ENCODE data around the gene PDRG1. TPM values are rescaled to one million over a fixed set of nuclear protein-coding genes. Genes with fewer than 3 reads are reported as not detected.

Gene PDRG1
- total RNA-seq, 1 donor from 2014 or later: 20.6 TPM

DNA sequence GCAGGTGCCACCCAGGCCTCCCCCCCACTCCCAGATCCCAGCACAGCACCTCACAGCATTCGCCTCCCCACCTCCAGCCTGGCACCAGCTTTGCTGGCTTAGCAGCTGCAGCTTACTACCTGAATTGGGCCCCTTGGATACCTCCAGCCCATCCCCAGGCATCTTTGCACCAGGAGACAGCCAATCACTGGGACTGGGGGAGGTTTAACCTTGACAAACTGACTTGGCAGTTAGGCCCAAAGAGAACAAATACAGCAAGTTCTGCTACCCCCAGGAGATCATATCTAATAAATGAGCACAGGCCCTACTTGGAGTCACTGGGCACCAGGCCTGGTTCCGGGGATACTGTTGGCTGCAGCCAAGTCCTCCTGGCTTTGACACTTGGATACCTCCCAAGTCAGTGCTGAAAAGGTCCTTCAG lies 8.8 kb downstream of the PDRG1 start:
- Histone ChIP-seq H3K4me3 (ENCODE audit: insufficient read depth, low read depth, low read length) (no peak overlapping the region), H3K9me3 (ENCODE audit: insufficient read depth, low read depth, low read length) (no peaks in the 10 kb centered on the region), H3K4me1 (ENCODE audit: insufficient read depth, low read length) (no peaks in the 10 kb centered on the region), H4K20me1 (ENCODE audit: insufficient read depth, low read length) (peaks cover 18% of the 10 kb centered on the region), H3K79me2 (ENCODE audit: insufficient read depth, low read length) (no peaks in the 10 kb centered on the region), H3K27ac (ENCODE audit: low read depth, low read length) (no peak overlapping the region), H3K36me3 (ENCODE audit: insufficient read depth, low read length) (peaks cover 20% of the 10 kb centered on the region), H3K4me2 (ENCODE audit: low read length) (no peak overlapping the region), H3K9ac (ENCODE audit: low read length) (no peak overlapping the region), H3K27me3 (ENCODE audit: insufficient read depth, low read length) (no peaks in the 10 kb centered on the region), H2AFZ (ENCODE audit: low read depth, low read length) (no peak overlapping the region)
- Mint-ChIP-seq H3K9me3 (ENCODE audit: unreplicated experiment) (no peaks in the 10 kb centered on the region), H3K4me3 (ENCODE audit: unreplicated experiment) (no peak overlapping the region), H3K36me3 (ENCODE audit: low read depth, unreplicated experiment) (peaks cover 27% of the 10 kb centered on the region), H3K27ac (ENCODE audit: unreplicated experiment) (no peak overlapping the region), H3K4me1 (ENCODE audit: low read depth, unreplicated experiment) (no peaks in the 10 kb centered on the region), H3K27me3 (ENCODE audit: low read depth, unreplicated experiment) (peaks cover 6% of the 10 kb centered on the region)
- TF ChIP-seq CTCF (IDR thresholded peaks at IDR 0.05; ENCODE audit: insufficient read depth, low read depth, low read length): no peak
- TF ChIP-seq EZH2 (IDR thresholded peaks at IDR 0.05; ENCODE audit: insufficient read depth, low read length): no peak
- no peak for FAIRE-seq
- DNase-seq (ENCODE audit: low read depth): no peak

DNA sequence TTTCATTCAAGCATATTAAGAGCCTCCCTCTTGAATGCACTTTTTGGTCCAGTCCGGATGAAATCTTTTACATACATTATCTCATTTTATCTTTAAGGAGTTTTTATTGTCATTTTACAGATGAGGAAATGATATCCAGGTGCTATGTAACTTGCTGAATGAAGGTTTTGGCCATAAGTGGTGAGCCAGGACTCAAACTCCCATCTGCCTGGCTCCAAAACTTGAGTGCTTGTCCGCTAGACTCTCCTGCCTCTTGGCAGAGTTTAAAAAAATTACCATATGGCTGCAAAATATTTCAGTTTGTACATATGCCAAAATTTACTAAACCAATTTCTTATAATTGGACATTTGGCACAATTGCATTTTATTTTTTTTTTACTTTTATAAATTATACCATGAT lies 12.2 kb downstream of the PDRG1 start:
- no peak overlapping the region for H3K4me3 ChIP-seq (ENCODE audit: insufficient read depth, low read depth, low read length)
- FAIRE-seq (no peak), DNase-seq (ENCODE audit: low read depth) (no peak)
- H3K27me3 ChIP-seq (ENCODE audit: insufficient read depth, low read length): no peaks in the 10 kb centered on the region
- H3K27ac ChIP-seq (ENCODE audit: low read depth, low read length): no peak overlapping the region
- no peaks in the 10 kb centered on the region for H3K4me1 ChIP-seq (ENCODE audit: insufficient read depth, low read length)
- H3K9ac ChIP-seq (ENCODE audit: low read length): no peak overlapping the region
- Mint-ChIP-seq H3K4me1 (ENCODE audit: low read depth, unreplicated experiment) (no peaks in the 10 kb centered on the region), H3K27me3 (ENCODE audit: low read depth, unreplicated experiment) (peaks cover 6% of the 10 kb centered on the region), H3K4me3 (ENCODE audit: unreplicated experiment) (no peak overlapping the region), H3K36me3 (ENCODE audit: low read depth, unreplicated experiment) (peaks cover 17% of the 10 kb centered on the region), H3K27ac (ENCODE audit: unreplicated experiment) (no peak overlapping the region), H3K9me3 (ENCODE audit: unreplicated experiment) (no peaks in the 10 kb centered on the region)
- H2AFZ ChIP-seq (ENCODE audit: low read depth, low read length): no peak overlapping the region
- H3K79me2 ChIP-seq (ENCODE audit: insufficient read depth, low read length): no peaks in the 10 kb centered on the region
- no peaks in the 10 kb centered on the region for H3K36me3 ChIP-seq (ENCODE audit: insufficient read depth, low read length)
- no peak for TF ChIP-seq EZH2 (IDR thresholded peaks at IDR 0.05; ENCODE audit: insufficient read depth, low read length)
- no peak for TF ChIP-seq CTCF (IDR thresholded peaks at IDR 0.05; ENCODE audit: insufficient read depth, low read depth, low read length)
- peaks cover 2% of the 10 kb centered on the region for H4K20me1 ChIP-seq (ENCODE audit: insufficient read depth, low read length)
- no peaks in the 10 kb centered on the region for H3K9me3 ChIP-seq (ENCODE audit: insufficient read depth, low read depth, low read length)
- no peak overlapping the region for H3K4me2 ChIP-seq (ENCODE audit: low read length)

- FAIRE-seq (no peak), DNase-seq (ENCODE audit: low read depth) (no peak)
- Histone ChIP-seq H3K9me3 (ENCODE audit: insufficient read depth, low read depth, low read length) (no peaks in the 10 kb centered on the region), H3K4me3 (ENCODE audit: insufficient read depth, low read depth, low read length) (no peak overlapping the region), H2AFZ (ENCODE audit: low read depth, low read length) (no peak overlapping the region), H3K36me3 (ENCODE audit: insufficient read depth, low read length) (no peaks in the 10 kb centered on the region), H3K79me2 (ENCODE audit: insufficient read depth, low read length) (no peaks in the 10 kb centered on the region), H3K27ac (ENCODE audit: low read depth, low read length) (no peak overlapping the region), H3K9ac (ENCODE audit: low read length) (no peak overlapping the region), H3K4me1 (ENCODE audit: insufficient read depth, low read length) (no peaks in the 10 kb centered on the region), H3K27me3 (ENCODE audit: insufficient read depth, low read length) (no peaks in the 10 kb centered on the region), H4K20me1 (ENCODE audit: insufficient read depth, low read length) (no peaks in the 10 kb centered on the region), H3K4me2 (ENCODE audit: low read length) (no peak overlapping the region)
- TF ChIP-seq CTCF (IDR thresholded peaks at IDR 0.05; ENCODE audit: insufficient read depth, low read depth, low read length): no peak
- no peak for TF ChIP-seq EZH2 (IDR thresholded peaks at IDR 0.05; ENCODE audit: insufficient read depth, low read length)
- H3K4me1 Mint-ChIP-seq (ENCODE audit: low read depth, unreplicated experiment): no peaks in the 10 kb centered on the region
- no peak overlapping the region for H3K4me3 Mint-ChIP-seq (ENCODE audit: unreplicated experiment)
- peaks cover 6% of the 10 kb centered on the region for H3K36me3 Mint-ChIP-seq (ENCODE audit: low read depth, unreplicated experiment)
- no peak overlapping the region for H3K27ac Mint-ChIP-seq (ENCODE audit: unreplicated experiment)
- no peaks in the 10 kb centered on the region for H3K9me3 Mint-ChIP-seq (ENCODE audit: unreplicated experiment)
- H3K27me3 Mint-ChIP-seq (ENCODE audit: low read depth, unreplicated experiment): peaks cover 8% of the 10 kb centered on the region
These were observed 14.0 kb downstream of the PDRG1 start for GRCh38 chr20:31937820-31938219.

Data from astrocyte (in vitro differentiated cells and primary cell).